DMS114 treated with DMSO at 0.1 percent for 48 hours (cell line): ENCODE results near the gene KRTAP2-1.
"Not testable (repeated sequence)": the region's sequence is repeated elsewhere in the genome, so short reads cannot be mapped to it uniquely, and the experiment has no call there.

Experiments used
- DNase-seq: peaks from one replicate; lab custom pipeline; 2025; ENCODE audit not compliant: unreplicated experiment; lab: John Stamatoyannopoulos, UW

The KRTAP2-1 gene

GRCh38 chr17:41046735-41047465 is at the start of gene KRTAP2-1:
Gene KRTAP2-1 (minus strand): TSS chr17:41047316. CDS start chr17:41047267, 49 bp downstream.
- DNase-seq = not testable (repeated sequence)

- DNase-seq = no peak
These were observed 48.9 kb upstream of the KRTAP2-1 start for GRCh38 chr17:41096055-41096454.

- not testable (repeated sequence) for DNase-seq
These were observed 41.7 kb upstream of the KRTAP2-1 start for GRCh38 chr17:41088760-41089352.

- DNase-seq = not testable (repeated sequence)
These were observed 37.2 kb upstream of the KRTAP2-1 start, which contains the start of gene KRTAP4-7 for GRCh38 chr17:41084100-41084856. Gene KRTAP4-7 (plus strand): TSS chr17:41084150. CDS start chr17:41084207, 57 bp downstream.

- not testable (repeated sequence) for DNase-seq
These were observed 36.3 kb upstream of the KRTAP2-1 start for GRCh38 chr17:41083427-41083826.

- DNase-seq = no peak
These were observed 35.5 kb upstream of the KRTAP2-1 start for GRCh38 chr17:41082626-41083025.

GRCh38 chr17:41076788-41077187 is 29.7 kb upstream of the KRTAP2-1 start:
- DNase-seq = no peak

- no peak for DNase-seq
These were observed 26.6 kb upstream of the KRTAP2-1 start for GRCh38 chr17:41073676-41074075.

- DNase-seq = no peak
These were observed 24.7 kb upstream of the KRTAP2-1 start for GRCh38 chr17:41071606-41072360.

GRCh38 chr17:41069031-41069430 is 21.9 kb upstream of the KRTAP2-1 start:
- no peak for DNase-seq

GRCh38 chr17:41067281-41067680 is 20.2 kb upstream of the KRTAP2-1 start:
- DNase-seq = no peak

GRCh38 chr17:41065829-41066624 is 18.9 kb upstream of the KRTAP2-1 start, which contains the start of gene KRTAP2-4:
Gene KRTAP2-4 (minus strand): TSS chr17:41065879. CDS start chr17:41065845, 34 bp downstream.
- DNase-seq = no peak

GRCh38 chr17:41065016-41065689 is 18.0 kb upstream of the KRTAP2-1 start:
- not testable (repeated sequence) for DNase-seq

- DNase-seq = no peak
These were observed 17.2 kb upstream of the KRTAP2-1 start for GRCh38 chr17:41064301-41064700.

GRCh38 chr17:41063449-41063848 is 16.3 kb upstream of the KRTAP2-1 start:
- no peak for DNase-seq

GRCh38 chr17:41061964-41062363 is 14.8 kb upstream of the KRTAP2-1 start:
- DNase-seq = no peak

- DNase-seq = no peak
These were observed 13.0 kb upstream of the KRTAP2-1 start, which contains the start of gene KRTAP2-3 for GRCh38 chr17:41060052-41060604. Gene KRTAP2-3 (minus strand): TSS chr17:41060114. CDS start chr17:41060050, 64 bp downstream.

GRCh38 chr17:41059276-41060051 is 12.3 kb upstream of the KRTAP2-1 start:
- DNase-seq = not testable (repeated sequence)
